ENCODE measurements around the gene SLU7.

The SLU7 gene

GRCh38 chr5:160363660-160364395 is 55.1 kb downstream of the SLU7 start:
- no peak for DNase-seq

- no peak for DNase-seq
These were observed 55.7 kb downstream of the SLU7 start for GRCh38 chr5:160363211-160363610.

- DNase-seq = no peak
These were observed 57.2 kb downstream of the SLU7 start for GRCh38 chr5:160361624-160362228.

GRCh38 chr5:160360310-160360709 is 58.6 kb downstream of the SLU7 start:
- DNase-seq = no peak

GRCh38 chr5:160359816-160360215 is 59.1 kb downstream of the SLU7 start:
- no peak for DNase-seq

- DNase-seq = no peak
These were observed 59.6 kb downstream of the SLU7 start for GRCh38 chr5:160359242-160359641.

- no peak for DNase-seq
These were observed 60.9 kb downstream of the SLU7 start for GRCh38 chr5:160357861-160358411.

GRCh38 chr5:160357394-160357793 is 61.5 kb downstream of the SLU7 start:
- DNase-seq = no peak

GRCh38 chr5:160356550-160357347 is 62.1 kb downstream of the SLU7 start:
- no peak for DNase-seq

GRCh38 chr5:160354666-160355065 is 64.2 kb downstream of the SLU7 start:
- no peak for DNase-seq

- DNase-seq = no peak
These were observed 65.5 kb downstream of the SLU7 start for GRCh38 chr5:160353379-160353778.

GRCh38 chr5:160352308-160352707 is 66.6 kb downstream of the SLU7 start:
- DNase-seq = no peak
